ENCODE measurements around the gene USP49. TPM values are rescaled to one million over a fixed set of nuclear protein-coding genes. Genes with fewer than 3 reads are reported as not detected.

USP49 gene
- total and polyA plus RNA-seq, 2 of the 13 experiments (the other 11 are each of a cell fraction or from before 2014, with no cell fraction given) = 2.9 to 4.3 TPM

DNA sequence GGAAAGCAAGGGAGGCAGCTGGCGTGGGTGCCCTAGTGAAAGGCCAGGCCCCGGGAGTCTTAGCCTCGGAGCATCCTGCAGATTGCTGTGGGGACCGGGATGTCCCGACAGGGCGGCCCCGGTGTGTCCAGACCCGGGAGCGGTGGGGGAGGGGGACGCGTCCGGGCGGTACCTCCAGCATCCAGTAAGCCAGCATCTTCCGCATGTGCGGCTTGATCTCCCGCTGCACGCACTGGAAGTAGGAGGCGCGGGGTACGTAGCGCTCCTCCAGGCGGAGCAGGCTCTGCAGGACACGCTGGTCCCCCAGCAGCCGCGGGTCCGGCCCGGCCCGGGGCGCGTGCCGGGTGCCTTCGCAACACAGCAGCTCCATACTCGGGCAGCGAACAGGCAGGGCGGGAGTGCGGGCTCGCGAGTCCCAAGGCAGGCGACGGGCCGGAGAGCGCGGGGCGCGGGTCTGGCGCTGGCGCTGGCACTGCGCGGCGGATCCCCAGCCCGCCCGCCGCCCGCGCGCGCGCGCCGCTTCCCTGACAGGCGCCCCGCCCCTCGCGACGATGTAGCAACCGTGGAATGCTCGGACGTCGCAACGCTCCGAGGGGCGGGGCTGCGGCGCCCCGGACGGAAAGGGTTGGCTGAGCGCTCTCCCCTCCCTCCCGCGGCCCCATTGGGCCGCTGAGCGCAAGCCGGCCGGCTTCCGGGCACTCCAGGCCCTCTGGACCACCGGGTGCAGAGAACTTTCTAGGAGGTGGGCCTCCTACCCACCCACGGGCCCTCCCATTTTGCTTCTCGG is 46.3 kb upstream of the USP49 start, which contains the start of gene CCND3 (continued):
- TF ChIP-seq ZNF558 (CRISPR knock-in tag; IDR thresholded peaks at IDR 0.05; ENCODE audit: borderline replicate concordance) (no peak), ATF1 (CRISPR knock-in tag; IDR thresholded peaks at IDR 0.05) (no peak), ZNF597 (CRISPR knock-in tag; IDR thresholded peaks at IDR 0.05) (no peak), ZNF101 (CRISPR knock-in tag; IDR thresholded peaks at IDR 0.05; ENCODE audit: borderline replicate concordance, low read depth) (no peak), ZNF180 (CRISPR knock-in tag; IDR thresholded peaks at IDR 0.05; ENCODE audit: borderline replicate concordance, low read depth) (peak; percentile 65; the same call in 1 of the 2 replicates), ZNF121 (CRISPR knock-in tag; IDR thresholded peaks at IDR 0.05) (0 out of 2 replicates have a peak, but pooled peaks have one; percentile 12), SMAD9 (CRISPR knock-in tag; IDR thresholded peaks at IDR 0.05) (no peak), SMARCC2 (IDR thresholded peaks at IDR 0.05) (no peak), FOXO1 (CRISPR knock-in tag; IDR thresholded peaks at IDR 0.05) (no peak), NR2F2 (IDR thresholded peaks at IDR 0.05; ENCODE audit: borderline replicate concordance, low read depth) (no peak), SP2 (CRISPR knock-in tag; IDR thresholded peaks at IDR 0.05) (no peak; the same call in 1 of the 2 replicates), ZNF850 (CRISPR knock-in tag; conservative IDR thresholded peaks at IDR 0.05) (no peak), TERF1 (CRISPR knock-in tag; IDR thresholded peaks at IDR 0.05) (no peak), KDM5B (CRISPR knock-in tag; IDR thresholded peaks at IDR 0.05; ENCODE audit: borderline replicate concordance) (peak; percentile 60; the same call in 1 of the 2 replicates), GATA4 (IDR thresholded peaks at IDR 0.05; ENCODE audit: borderline replicate concordance, low read depth) (no peak), ZBED4 (CRISPR knock-in tag; IDR thresholded peaks at IDR 0.05; ENCODE audit: borderline replicate concordance) (peak; percentile 43; the same call in 1 of the 2 replicates), TCF7L2 (IDR thresholded peaks at IDR 0.05; ENCODE audit: low read depth, low read length) (no peak), ZMYM4 (CRISPR knock-in tag; IDR thresholded peaks at IDR 0.05) (peak; percentile 64; the same call in 1 of the 2 replicates), FIP1L1 (IDR thresholded peaks at IDR 0.05; ENCODE audit: borderline replicate concordance, insufficient read depth, low read depth, low read length) (no peak), TSC22D2 (CRISPR knock-in tag; IDR thresholded peaks at IDR 0.05; ENCODE audit: borderline replicate concordance) (no peak), ZNF552 (CRISPR knock-in tag; IDR thresholded peaks at IDR 0.05; ENCODE audit: borderline replicate concordance) (no peak)
- TF ChIP-seq, protein P1, sequence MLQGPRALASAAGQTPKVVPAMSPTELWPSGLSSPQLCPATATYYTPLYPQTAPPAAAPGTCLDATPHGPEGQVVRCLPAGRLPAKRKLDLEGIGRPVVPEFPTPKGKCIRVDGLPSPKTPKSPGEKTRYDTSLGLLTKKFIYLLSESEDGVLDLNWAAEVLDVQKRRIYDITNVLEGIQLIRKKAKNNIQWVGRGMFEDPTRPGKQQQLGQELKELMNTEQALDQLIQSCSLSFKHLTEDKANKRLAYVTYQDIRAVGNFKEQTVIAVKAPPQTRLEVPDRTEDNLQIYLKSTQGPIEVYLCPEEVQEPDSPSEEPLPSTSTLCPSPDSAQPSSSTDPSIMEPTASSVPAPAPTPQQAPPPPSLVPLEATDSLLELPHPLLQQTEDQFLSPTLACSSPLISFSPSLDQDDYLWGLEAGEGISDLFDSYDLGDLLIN (CRISPR knock-in tag; IDR thresholded peaks at IDR 0.05; ENCODE audit: borderline replicate concordance) = no peak; the same call in 1 of the 2 replicates
